Ovary (tissue), 9 donors: ENCODE measurements around the gene ARHGEF40. TPM values are rescaled to one million over a fixed set of nuclear protein-coding genes. Genes with fewer than 3 reads are reported as not detected.

Source experiments
- DNase-seq, 5 donors: peaks; one replicate each; pipeline ENCODE4 v3.0.0-alpha.2; 2019 to 2020
- H3K27ac ChIP-seq, 2 donors: fragments of 200-600 bp; one replicate each; pipeline versions ENCODE4 v1.5.1 to v1.8.0; 2019 to 2022
- H3K27me3 ChIP-seq: fragments of 200-600 bp; one replicate; pipeline ENCODE4 v1.8.0; 2022
- H3K36me3 ChIP-seq: fragments of 200-600 bp; sonication (generic); one replicate; pipeline ENCODE4 v1.5.1; 2019
- H3K4me1 ChIP-seq: one replicate; pipeline ENCODE4 v1.8.1; 2013; ENCODE audit warnings: mild to moderate bottlenecking, moderate library complexity; ENCODE audit not compliant: insufficient read depth
- H3K4me3 ChIP-seq: fragments of 200-600 bp; sonication (generic); one replicate; pipeline ENCODE4 v1.5.1; 2017
- H3K9me3 ChIP-seq, 2 donors: fragments of 200-600 bp in 1 of 2; sonication (generic) in 1 of 2; one replicate each; pipeline versions ENCODE4 v1.5.1 to v1.8.1; 2013 to 2019; ENCODE audit warnings: mild to moderate bottlenecking in 1 of 2, moderate library complexity in 1 of 2
- EP300 ChIP-seq: sonication (generic); formaldehyde crosslinking; IDR thresholded peaks from one replicate; pipeline ENCODE4 v1.6.1; 2017; ENCODE audit warnings: antibody characterized with exemption
- POLR2A ChIP-seq: fragments of 450-650 bp; IDR thresholded peaks from one replicate; pipeline ENCODE4 v1.6.1; 2017; ENCODE audit warnings: antibody characterized with exemption, mild to moderate bottlenecking, moderate library complexity
- WGBS, 3 donors: extraction: QIAGEN DNeasy Blood & Tissue Kit in 1 of 3; methylation state at CpG; one replicate each; pipeline versions ENCODE4 v1.1.5 to v1.1.7; 2013 to 2017; 5-methylcytosine and 5-hydroxymethylcytosine counted together
- intact Hi-C, 4 donors: fragments of 100-400 bp; cut with DNase I; formaldehyde crosslinking; loops; one replicate each; pipeline versions ENCODE4 v1.11.0 to v1.15.1; 2022 to 2023
- polyA plus RNA-seq, 2 donors: library from polyadenylated mRNA; stranded (reverse); fragments of 200-250 nt in 1 of 2; fragments of 350-450 nt in 1 of 2; fragmentation: Illumina TruSeq in 1 of 2; extraction: RNeasy Lipid Tissue Mini Kit (QIAGEN cat#74804) in 1 of 2; gene quantifications; one replicate each; pipeline ENCODE4 v1.2.3, GENCODE V29; 2013 to 2014
- total RNA-seq, 7 donors: library from RNA; depleted of rRNA in 2 of 7; stranded (reverse); fragments of >200 nt in 2 of 7; fragmentation: NEBNext Ultra II Directional in 3 of 7; extraction: Animal tissue kit (Norgen Biotek cat#: 25700) in 3 of 7; gene quantifications; one replicate each; pipeline versions ENCODE4 v1.1.0 to v1.2.4, GENCODE V29; 2016 to 2023
- TF ChIP-seq, protein P1 (sequence below), 3 donors: fragments of 450-650 bp in 2 of 3; fragments of 200-600 bp in 1 of 3; IDR thresholded peaks; one replicate each; pipeline versions ENCODE4 v1.5.1 to v1.8.0; 2016 to 2022; ENCODE audit warnings: antibody characterized with exemption in 3 of 3, mild to moderate bottlenecking in 1 of 3
- donor health status: DM: no; HTN: no; CAD: no; lungs with moderate emphysema.
- donor health status: DM: no; HTN: no; CAD: no.
- donor health status: Bipolar disorder and iron deficiency.
- donor health status: DM: yes; HTN: yes; CAD: no.
- donor health status: DM: no; HTN: no; CAD: no.
- donor health status: DM: yes; HTN: yes; CAD: no.

Gene ARHGEF40
- total and polyA plus RNA-seq, 9 donors, result 29.8 to 98.3 (median 52.4) TPM

GRCh38 chr14:21056520-21057163 lies 13.5 kb upstream of the ARHGEF40 start:
- no peaks in the 10 kb centered on the region for H3K9me3 ChIP-seq
- no peak overlapping the region for H3K27ac ChIP-seq
- DNase-seq, result no peak
- intact Hi-C loops, result no loop called here
- no peaks in the 10 kb centered on the region for H3K36me3 ChIP-seq
- H3K4me3 ChIP-seq, result no peak overlapping the region
- TF ChIP-seq EP300, result no peak
- TF ChIP-seq, protein P1, sequence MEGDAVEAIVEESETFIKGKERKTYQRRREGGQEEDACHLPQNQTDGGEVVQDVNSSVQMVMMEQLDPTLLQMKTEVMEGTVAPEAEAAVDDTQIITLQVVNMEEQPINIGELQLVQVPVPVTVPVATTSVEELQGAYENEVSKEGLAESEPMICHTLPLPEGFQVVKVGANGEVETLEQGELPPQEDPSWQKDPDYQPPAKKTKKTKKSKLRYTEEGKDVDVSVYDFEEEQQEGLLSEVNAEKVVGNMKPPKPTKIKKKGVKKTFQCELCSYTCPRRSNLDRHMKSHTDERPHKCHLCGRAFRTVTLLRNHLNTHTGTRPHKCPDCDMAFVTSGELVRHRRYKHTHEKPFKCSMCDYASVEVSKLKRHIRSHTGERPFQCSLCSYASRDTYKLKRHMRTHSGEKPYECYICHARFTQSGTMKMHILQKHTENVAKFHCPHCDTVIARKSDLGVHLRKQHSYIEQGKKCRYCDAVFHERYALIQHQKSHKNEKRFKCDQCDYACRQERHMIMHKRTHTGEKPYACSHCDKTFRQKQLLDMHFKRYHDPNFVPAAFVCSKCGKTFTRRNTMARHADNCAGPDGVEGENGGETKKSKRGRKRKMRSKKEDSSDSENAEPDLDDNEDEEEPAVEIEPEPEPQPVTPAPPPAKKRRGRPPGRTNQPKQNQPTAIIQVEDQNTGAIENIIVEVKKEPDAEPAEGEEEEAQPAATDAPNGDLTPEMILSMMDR (IDR thresholded peaks at IDR 0.05), result no peak
- WGBS, 3 donors, result 75 to 82% (median 78%) methylated on average over 10 of the region's 10 CpGs
- H3K4me1 ChIP-seq, result no peaks in the 10 kb centered on the region
- H3K27me3 ChIP-seq, result no peaks in the 10 kb centered on the region

DNA sequence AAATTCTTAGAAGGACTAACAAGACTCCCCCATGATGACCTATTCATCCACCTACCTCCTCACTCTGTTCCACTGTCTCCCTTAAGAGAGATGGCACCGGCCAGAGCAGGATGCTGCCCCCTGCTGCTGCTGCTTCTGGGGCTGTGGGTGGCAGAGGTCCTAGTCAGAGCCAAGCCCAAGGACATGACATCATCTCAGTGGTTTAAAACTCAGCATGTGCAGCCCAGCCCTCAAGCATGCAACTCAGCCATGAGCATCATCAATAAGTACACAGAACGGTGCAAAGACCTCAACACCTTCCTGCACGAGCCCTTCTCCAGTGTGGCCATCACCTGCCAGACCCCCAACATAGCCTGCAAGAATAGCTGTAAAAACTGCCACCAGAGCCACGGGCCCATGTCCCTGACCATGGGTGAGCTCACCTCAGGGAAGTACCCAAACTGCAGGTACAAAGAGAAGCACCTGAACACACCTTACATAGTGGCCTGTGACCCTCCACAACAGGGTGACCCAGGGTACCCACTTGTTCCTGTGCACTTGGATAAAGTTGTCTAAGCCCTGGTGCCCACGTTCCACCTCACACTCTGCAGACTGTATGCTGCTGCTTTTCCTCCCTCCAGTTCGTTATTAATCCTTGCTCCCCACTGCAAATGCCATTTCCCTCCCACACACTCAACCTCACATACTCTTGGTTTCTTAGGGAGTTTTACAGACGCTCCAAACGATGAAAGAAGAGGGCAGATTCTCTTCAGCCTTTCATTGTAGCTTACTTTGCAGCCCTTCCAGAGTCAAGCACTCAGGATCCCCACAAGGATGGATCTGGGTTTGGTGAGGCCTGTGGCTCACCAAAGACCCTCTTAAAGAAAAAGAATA lies 12.1 kb upstream of the ARHGEF40 start, which contains the start of gene RNASE8:
Gene RNASE8 (plus strand): TSS at position 20 of the 873 bp plus-strand sequence. CDS start 71 bp downstream, at position 91.
- no peak within 1 kb of the TSS for H3K4me3 ChIP-seq
- no peak within 1 kb of the TSS for H3K27ac ChIP-seq
- no peaks in the 10 kb centered on the region for H3K9me3 ChIP-seq
- no peaks in the 10 kb centered on the region for H3K27me3 ChIP-seq
- WGBS, 3 donors, result 38 to 47% (median 47%) methylated on average over 8 of the region's 8 CpGs
- intact Hi-C loops, result no loop called here
- H3K4me1 ChIP-seq, result no peaks in the 10 kb centered on the region
- TF ChIP-seq EP300 (no peak), POLR2A (no peak)
- TF ChIP-seq, protein P1 (IDR thresholded peaks at IDR 0.05), result no peak
- no peak for DNase-seq
- no peaks in the 10 kb centered on the region for H3K36me3 ChIP-seq

- no peaks in the 10 kb centered on the region for H3K36me3 ChIP-seq
- TF ChIP-seq POLR2A (no peak), EP300 (no peak)
- TF ChIP-seq, protein P1 (IDR thresholded peaks at IDR 0.05), result no peak
- intact Hi-C loops, result no loop called here
- no peaks in the 10 kb centered on the region for H3K9me3 ChIP-seq
- no peak overlapping the region for H3K27ac ChIP-seq
- no peaks in the 10 kb centered on the region for H3K27me3 ChIP-seq
- no peaks in the 10 kb centered on the region for H3K4me1 ChIP-seq
- no peak for DNase-seq
- 86 to 90% (median 89%) methylated on average over 5 of the region's 5 CpGs for WGBS, 3 donors
- H3K4me3 ChIP-seq, result no peak overlapping the region
Measured at GRCh38 chr14:21058903-21059302, 11.2 kb upstream of the ARHGEF40 start.

DNA sequence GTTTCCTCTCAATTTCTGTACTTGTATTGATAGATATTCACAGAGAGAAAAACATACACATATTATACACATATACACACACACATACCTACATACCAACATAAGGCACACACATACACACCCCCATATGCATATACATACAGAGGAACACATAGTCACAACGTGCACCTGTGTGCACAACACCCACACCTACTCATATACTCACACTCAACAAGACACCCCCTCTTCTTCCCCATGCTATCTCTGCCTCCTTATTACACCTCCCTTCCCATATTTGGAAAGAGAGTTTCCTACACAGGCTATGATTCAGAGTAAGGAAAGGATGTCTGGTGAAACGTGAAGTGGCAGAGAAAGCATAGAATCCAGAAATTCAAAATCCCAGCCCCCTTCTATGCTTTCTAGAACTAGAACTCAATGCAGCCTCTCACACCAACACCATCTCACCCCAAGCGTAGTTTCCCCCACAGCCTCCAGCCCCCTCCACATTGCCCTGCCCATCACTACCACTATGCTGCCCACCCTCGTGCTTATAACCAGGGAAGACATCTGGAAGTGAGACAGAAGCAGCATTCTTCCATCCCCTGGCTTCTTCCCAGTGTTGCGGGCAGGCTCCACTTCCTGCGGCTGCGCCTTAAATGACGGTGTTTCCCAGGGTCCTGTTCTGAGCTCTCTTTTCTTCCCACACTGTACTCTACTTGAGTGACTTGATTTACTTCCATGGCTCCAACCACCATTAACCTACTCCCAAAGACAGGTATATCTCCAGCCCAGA lies 10.1 kb upstream of the ARHGEF40 start:
- no peaks in the 10 kb centered on the region for H3K9me3 ChIP-seq
- intact Hi-C loops, result no loop called here
- H3K36me3 ChIP-seq, result no peaks in the 10 kb centered on the region
- TF ChIP-seq, protein P1 (IDR thresholded peaks at IDR 0.05), result no peak
- TF ChIP-seq POLR2A (no peak), EP300 (no peak)
- no peaks in the 10 kb centered on the region for H3K4me1 ChIP-seq
- 63 to 72% (median 71%) methylated on average over 8 of the region's 8 CpGs for WGBS, 3 donors
- no peaks in the 10 kb centered on the region for H3K27me3 ChIP-seq
- H3K4me3 ChIP-seq, result no peak overlapping the region
- no peak overlapping the region for H3K27ac ChIP-seq
- DNase-seq, result no peak
